SU-DHL-6 (cell line): ENCODE data around the gene E4F1.

Source experiments
- H2AFZ ChIP-seq: fragments of 200-600 bp; sonication (generic); 2 replicates; pipeline ENCODE4 v1.6.1; 2014; ENCODE audit warnings: low read depth, mild to moderate bottlenecking, moderate library complexity, mixed read lengths, antibody characterized with exemption, low read length; ENCODE audit not compliant: severe bottlenecking
- H3F3A ChIP-seq: fragments of 200-600 bp; shearing (Covaris generic); 2 replicates; pipeline ENCODE4 v1.6.0; 2016; ENCODE audit warnings: antibody characterized with exemption, mild to moderate bottlenecking; ENCODE audit not compliant: insufficient read depth
- H3K27ac ChIP-seq: fragments of 200-600 bp; sonication (generic); 2 replicates; pipeline ENCODE4 v1.5.1; 2016; ENCODE audit warnings: low read depth, mild to moderate bottlenecking, low read length, moderate library complexity, mixed read lengths
- H3K27me3 ChIP-seq: fragments of 200-600 bp; sonication (generic), shearing (Covaris generic); 2 replicates; pipeline ENCODE4 v1.6.0; 2014; ENCODE audit warnings: mild to moderate bottlenecking, low read length
- H3K36me3 ChIP-seq: fragments of 200-600 bp; sonication (generic); 2 replicates; pipeline ENCODE4 v1.6.1; 2014; ENCODE audit warnings: mild to moderate bottlenecking, low read length, mixed read lengths
- H3K4me2 ChIP-seq: fragments of 300-600, 200-600 bp; shearing (Covaris generic), sonication (generic); 2 replicates; pipeline ENCODE4 v1.6.0; 2014; ENCODE audit warnings: low read length, low read depth, mild to moderate bottlenecking; ENCODE audit not compliant: poor library complexity, severe bottlenecking
- H3K4me3 ChIP-seq: fragments of 200-600 bp; sonication (generic); 2 replicates; pipeline ENCODE4 v1.5.1; 2014; ENCODE audit warnings: antibody characterized with exemption, low read length, mild to moderate bottlenecking, mixed read lengths; ENCODE audit not compliant: insufficient read depth, poor library complexity, severe bottlenecking
- H3K79me2 ChIP-seq: fragments of 200-600 bp; sonication (generic); 2 replicates; pipeline ENCODE4 v1.6.1; 2014; ENCODE audit warnings: mild to moderate bottlenecking, low read length, moderate library complexity; ENCODE audit not compliant: insufficient read depth
- H3K9ac ChIP-seq: fragments of 200-600 bp; sonication (generic); 2 replicates; pipeline ENCODE4 v1.7.0; 2014; ENCODE audit warnings: mild to moderate bottlenecking, low read length
- H3K9me2 ChIP-seq: fragments of 200-600 bp; sonication (generic); replicated peaks from 2 replicates; pipeline ENCODE4 v1.6.1; 2014; ENCODE audit warnings: low read length; ENCODE audit not compliant: insufficient read depth
- H3K9me3 ChIP-seq: fragments of 200-600 bp; sonication (generic); 2 replicates; pipeline ENCODE4 v1.6.1; 2014; ENCODE audit warnings: low read length, mixed read lengths; ENCODE audit not compliant: insufficient read depth
- H4K20me1 ChIP-seq: fragments of 200-600 bp; sonication (generic); 2 replicates; pipeline ENCODE4 v1.6.1; 2014; ENCODE audit warnings: low read depth, mild to moderate bottlenecking, antibody characterized with exemption, low read length, moderate library complexity, mixed read lengths
- CTCF ChIP-seq: fragments of 200-600 bp; sonication (generic); IDR thresholded peaks from one replicate; pipeline ENCODE4 v1.5.1; 2017; ENCODE audit warnings: antibody characterized with exemption, mild to moderate bottlenecking, low read length, moderate library complexity; ENCODE audit not compliant: insufficient read depth, poor library complexity, severe bottlenecking
- EZH2phosphoT487 ChIP-seq: fragments of 200-600 bp; sonication (generic), shearing (Covaris generic); conservative IDR thresholded peaks from 2 replicates; pipeline ENCODE4 v1.6.1; 2018; ENCODE audit warnings: mild to moderate bottlenecking, antibody characterized with exemption, low read length, moderate library complexity, mixed read lengths

The E4F1 gene

GRCh38 chr16:2183671-2184070 lies 39.7 kb upstream of the E4F1 start:
- Histone ChIP-seq H3K9ac (no peak overlapping the region), H3K9me2 (no peaks in the 10 kb centered on the region), H3K27me3 (no peaks in the 10 kb centered on the region), H3K9me3 (no peaks in the 10 kb centered on the region), H3F3A (no peaks in the 10 kb centered on the region), H3K79me2 (no peaks in the 10 kb centered on the region), H3K4me3 (no peak overlapping the region), H2AFZ (no peak overlapping the region), H3K27ac (no peak overlapping the region), H4K20me1 (no peaks in the 10 kb centered on the region; the same call in 1 of the 2 replicates), H3K36me3 (no peaks in the 10 kb centered on the region), H3K4me2 (no peak overlapping the region)
- TF ChIP-seq CTCF, result no peak
- no peak for TF ChIP-seq EZH2phosphoT487

GRCh38 chr16:2184346-2184745 lies 39.0 kb upstream of the E4F1 start:
- no peaks in the 10 kb centered on the region for H3K9me2 ChIP-seq
- no peak overlapping the region for H3K9ac ChIP-seq
- no peak overlapping the region for H3K27ac ChIP-seq
- H4K20me1 ChIP-seq, result no peaks in the 10 kb centered on the region; the same call in 1 of the 2 replicates
- no peaks in the 10 kb centered on the region for H3K9me3 ChIP-seq
- no peaks in the 10 kb centered on the region for H3K27me3 ChIP-seq
- H3K4me3 ChIP-seq, result no peak overlapping the region
- H3F3A ChIP-seq, result no peaks in the 10 kb centered on the region
- H3K4me2 ChIP-seq, result no peak overlapping the region
- no peaks in the 10 kb centered on the region for H3K79me2 ChIP-seq
- TF ChIP-seq EZH2phosphoT487 (no peak), CTCF (no peak)
- H2AFZ ChIP-seq, result no peak overlapping the region
- H3K36me3 ChIP-seq, result no peaks in the 10 kb centered on the region

- no peak overlapping the region for H3K4me3 ChIP-seq
- no peak overlapping the region for H3K27ac ChIP-seq
- no peak overlapping the region for H2AFZ ChIP-seq
- H3K9ac ChIP-seq, result no peak overlapping the region
- no peaks in the 10 kb centered on the region for H3K9me2 ChIP-seq
- no peaks in the 10 kb centered on the region for H3K79me2 ChIP-seq
- TF ChIP-seq EZH2phosphoT487, result no peak
- TF ChIP-seq CTCF, result no peak
- H3K36me3 ChIP-seq, result no peaks in the 10 kb centered on the region
- no peaks in the 10 kb centered on the region for H3K9me3 ChIP-seq
- H3K4me2 ChIP-seq, result no peak overlapping the region
- H4K20me1 ChIP-seq, result no peaks in the 10 kb centered on the region; the same call in 1 of the 2 replicates
- H3F3A ChIP-seq, result no peaks in the 10 kb centered on the region
- no peaks in the 10 kb centered on the region for H3K27me3 ChIP-seq
Measured at GRCh38 chr16:2184962-2185361, 38.4 kb upstream of the E4F1 start.

GRCh38 chr16:2186064-2186463 lies 37.3 kb upstream of the E4F1 start:
- Histone ChIP-seq H3K4me3 (no peak overlapping the region), H3K9me2 (no peaks in the 10 kb centered on the region), H3K9ac (no peak overlapping the region), H3K9me3 (no peaks in the 10 kb centered on the region), H3K27ac (no peak overlapping the region), H3K27me3 (no peaks in the 10 kb centered on the region), H3K36me3 (no peaks in the 10 kb centered on the region), H3K4me2 (no peak overlapping the region), H4K20me1 (no peaks in the 10 kb centered on the region; the same call in 1 of the 2 replicates), H2AFZ (no peak overlapping the region), H3F3A (no peaks in the 10 kb centered on the region), H3K79me2 (no peaks in the 10 kb centered on the region)
- TF ChIP-seq CTCF, result no peak
- TF ChIP-seq EZH2phosphoT487, result no peak
